ENCODE measurements around the gene CTIF. TPM values are rescaled to one million over a fixed set of nuclear protein-coding genes. Genes with fewer than 3 reads are reported as not detected.

The CTIF gene
- total RNA-seq, 1 donor = 86.4 TPM

GRCh38 chr18:48798334-48799245 is 259.8 kb downstream of the CTIF start:
- H3K4me3 ChIP-seq (ENCODE audit: low read depth, low read length) = no peak overlapping the region
- no peak for TF ChIP-seq CTCF (IDR thresholded peaks at IDR 0.05; ENCODE audit: insufficient read depth, low read depth, low read length)
- no peak for DNase-seq (ENCODE audit: low read depth)

- no peak for TF ChIP-seq CTCF (IDR thresholded peaks at IDR 0.05; ENCODE audit: insufficient read depth, low read depth, low read length)
- DNase-seq (ENCODE audit: low read depth) = no peak
Measured at GRCh38 chr18:48799724-48800315, 261.0 kb downstream of the CTIF start.

GRCh38 chr18:48800466-48800865 is 261.6 kb downstream of the CTIF start:
- no peak for DNase-seq (ENCODE audit: low read depth)
- no peak for TF ChIP-seq CTCF (IDR thresholded peaks at IDR 0.05; ENCODE audit: insufficient read depth, low read depth, low read length)
- no peak overlapping the region for H3K4me3 ChIP-seq (ENCODE audit: low read depth, low read length)

More at GRCh38 chr18:48799724-48800315, 261.0 kb downstream of the CTIF start:
- no peak overlapping the region for H3K4me3 ChIP-seq (ENCODE audit: low read depth, low read length)

DNA sequence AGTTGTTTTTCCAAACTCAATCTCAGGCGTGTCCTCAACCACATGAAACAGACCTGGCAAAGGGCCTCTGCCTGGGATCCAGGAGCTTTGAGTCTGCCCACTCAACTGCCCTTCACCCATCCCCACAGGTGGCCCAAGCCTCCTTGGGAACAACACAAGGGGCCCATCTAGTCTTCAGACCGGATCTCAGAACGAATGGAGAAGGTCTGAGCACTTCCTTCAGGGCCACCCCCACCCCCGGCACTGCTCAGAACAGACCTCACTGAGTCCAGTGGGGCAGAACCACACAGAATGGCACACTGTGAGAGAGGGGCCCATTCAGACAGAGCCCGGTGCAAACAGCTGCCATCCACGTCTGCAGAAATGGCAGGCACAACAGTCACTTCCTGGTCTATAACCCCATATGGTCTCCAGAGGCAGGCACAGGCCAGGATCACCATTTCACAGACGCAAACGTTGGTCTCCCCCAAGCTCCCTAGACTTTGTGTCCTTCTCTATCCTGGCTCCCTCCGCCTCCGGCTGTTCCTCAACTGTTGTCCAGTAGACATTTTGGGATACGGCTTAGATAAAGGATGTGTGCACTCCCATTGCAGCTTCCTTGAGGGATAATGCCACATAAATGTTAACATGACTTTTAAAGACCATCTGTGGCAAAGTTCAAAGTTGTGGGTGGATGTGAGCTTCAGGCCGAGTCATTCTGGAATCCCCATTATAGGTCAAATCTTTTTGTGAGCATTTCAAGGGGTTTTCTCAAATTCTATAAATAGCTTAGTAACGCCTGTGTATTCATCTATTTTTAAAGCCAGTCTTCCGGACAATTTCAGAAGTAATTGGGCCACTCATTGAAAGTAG is 262.3 kb downstream of the CTIF start:
- no peak for TF ChIP-seq CTCF (IDR thresholded peaks at IDR 0.05; ENCODE audit: insufficient read depth, low read depth, low read length)
- H3K4me3 ChIP-seq (ENCODE audit: low read depth, low read length) = no peak overlapping the region
- DNase-seq (ENCODE audit: low read depth) = peak; percentile 46

DNA sequence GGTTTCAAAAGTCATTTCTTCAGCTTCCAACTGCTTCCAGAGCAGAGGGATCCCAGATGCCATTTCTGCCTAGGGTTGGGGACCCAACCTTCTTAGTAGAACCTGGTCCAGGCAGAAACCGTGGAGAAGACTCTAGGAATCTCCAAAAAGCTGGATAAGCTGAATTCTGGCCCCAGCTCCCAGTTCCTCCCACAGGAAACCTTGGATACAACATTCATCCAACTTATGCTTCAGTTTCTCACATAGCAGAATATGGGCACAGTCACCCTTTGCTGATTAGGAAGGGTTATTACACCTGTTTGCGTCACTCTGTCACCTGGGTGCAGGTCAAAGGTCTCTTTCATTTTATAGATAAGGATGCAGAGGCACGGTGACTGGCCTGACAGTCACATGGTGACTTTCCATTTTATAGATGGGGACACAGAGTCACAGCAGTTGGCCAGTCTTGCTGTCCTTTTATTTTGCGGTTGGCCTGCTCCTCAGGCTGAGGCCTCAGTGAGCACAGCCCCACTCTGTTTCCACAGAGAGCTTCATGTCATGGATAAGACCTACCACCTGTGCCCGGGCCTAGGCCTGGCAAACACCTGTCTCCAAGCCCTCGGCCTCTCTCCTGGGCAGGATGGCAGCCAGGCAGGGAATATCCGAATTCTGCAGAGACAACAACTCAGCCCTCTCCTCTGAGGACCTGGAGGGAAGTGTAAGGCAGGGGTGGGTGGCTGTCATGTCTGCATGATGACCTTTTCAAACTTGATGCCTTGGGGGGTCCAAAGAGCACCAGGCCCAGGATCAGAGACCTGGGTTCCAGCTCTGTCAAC is 263.1 kb downstream of the CTIF start:
- no peak overlapping the region for H3K4me3 ChIP-seq (ENCODE audit: low read depth, low read length)
- no peak for TF ChIP-seq CTCF (IDR thresholded peaks at IDR 0.05; ENCODE audit: insufficient read depth, low read depth, low read length)
- DNase-seq (ENCODE audit: low read depth) = no peak

Measured in fibroblast of villous mesenchyme (primary cell).